GM19455 (cell line): ENCODE measurements around the gene FNDC10.

ENCODE experiments used
- ATAC-seq: cut with Tn5 transposase; IDR thresholded peaks from one replicate; pipeline ENCODE4 v1.9.1; 2021; ENCODE audit not compliant: unreplicated experiment

Gene FNDC10

GRCh38 chr1:1550087-1550486 is 49.8 kb downstream of the FNDC10 start:
- ATAC-seq, result no peak

- ATAC-seq, result no peak
These were observed 51.3 kb downstream of the FNDC10 start for GRCh38 chr1:1548591-1548990.
